Gastroesophageal sphincter (tissue), 4 donors: ENCODE measurements around the gene KCNJ10. TPM values are rescaled to one million over a fixed set of nuclear protein-coding genes. Genes with fewer than 3 reads are reported as not detected.

Experiments
- ATAC-seq: fragments of 150-250 bp; one replicate; pipeline ENCODE4 v1.9.1; 2016; ENCODE audit warnings: mild to moderate bottlenecking, moderate library complexity
- H3K27ac ChIP-seq, 4 donors: fragments of 200-600 bp; sonication (generic) in 3 of 4; 1 replicate in 3 of 4; 2 replicates in 1 of 4; pipeline ENCODE4 v1.5.1; 2016 to 2019
- H3K27me3 ChIP-seq: fragments of 200-600 bp; sonication (generic); one replicate; pipeline ENCODE4 v1.5.1; 2019
- H3K36me3 ChIP-seq, 2 donors: fragments of 200-600 bp; sonication (generic); one replicate each; pipeline ENCODE4 v1.5.1; 2019; ENCODE audit warnings: control low read depth in 1 of 2
- H3K4me1 ChIP-seq, 3 donors: fragments of 200-600 bp; sonication (generic); 1 replicate in 2 of 3; 2 replicates in 1 of 3; pipeline ENCODE4 v1.5.1; 2016 to 2019; ENCODE audit warnings: control low read depth in 2 of 3
- H3K4me3 ChIP-seq, 2 donors: fragments of 200-600 bp; sonication (generic); one replicate each; pipeline ENCODE4 v1.5.1; 2019; ENCODE audit warnings: mild to moderate bottlenecking in 1 of 2, moderate library complexity in 1 of 2
- H3K9me3 ChIP-seq, 3 donors: fragments of 200-600 bp; sonication (generic); one replicate each; pipeline ENCODE4 v1.5.1; 2017 to 2019; ENCODE audit warnings: control low read depth in 2 of 3
- EP300 ChIP-seq: sonication (generic); formaldehyde crosslinking; IDR thresholded peaks from one replicate; pipeline ENCODE4 v1.6.1; 2017; ENCODE audit warnings: antibody characterized with exemption, mild to moderate bottlenecking
- POLR2A ChIP-seq, 2 donors: fragments of 450-650 bp; IDR thresholded peaks; one replicate each; pipeline ENCODE4 v1.6.1; 2017; ENCODE audit warnings: antibody characterized with exemption in 2 of 2, mild to moderate bottlenecking in 2 of 2, moderate library complexity in 1 of 2
- POLR2AphosphoS5 ChIP-seq: sonication (generic); formaldehyde crosslinking; IDR thresholded peaks from one replicate; pipeline ENCODE4 v1.6.1; 2017; ENCODE audit warnings: antibody characterized with exemption
- WGBS, 2 donors: methylation state at CpG; one replicate each; pipeline ENCODE4 v1.1.5; 2018; ENCODE audit warnings: low coverage in 1 of 2; 5-methylcytosine and 5-hydroxymethylcytosine counted together
- total RNA-seq, 4 donors: library from RNA; depleted of rRNA; stranded (reverse); fragments of >200 nt; gene quantifications; one replicate each; pipeline ENCODE4 v1.1.0, GENCODE V29; 2016
- TF ChIP-seq, protein P1 (sequence below), 4 experiments: fragments of 200-600 bp in 2 of 4; fragments of 450-650 bp in 2 of 4; sonication (generic) in 1 of 4; IDR thresholded peaks; one replicate each; pipeline ENCODE4 v1.5.1; 2017 to 2019; ENCODE audit warnings: antibody characterized with exemption in 4 of 4, mild to moderate bottlenecking in 2 of 4, moderate library complexity in 2 of 4

KCNJ10 gene
- total RNA-seq, 4 donors from 2014 or later, result not detected

- WGBS, 2 donors, result 95% methylated on average over 6 of the region's 7 CpGs; no CpG with 5 or more reads in 1 of the 2 donors
- peaks cover 0 to 6% (median 0%) of the 10 kb centered on the region in 3 donors for H3K4me1 ChIP-seq
- peaks cover 14% of the 10 kb centered on the region for H3K27me3 ChIP-seq
- no peaks in the 10 kb centered on the region for H3K36me3 ChIP-seq
- TF ChIP-seq POLR2AphosphoS5 (no peak), EP300 (no peak), POLR2A (IDR thresholded peaks at IDR 0.05) (no peak)
- TF ChIP-seq, protein P1, sequence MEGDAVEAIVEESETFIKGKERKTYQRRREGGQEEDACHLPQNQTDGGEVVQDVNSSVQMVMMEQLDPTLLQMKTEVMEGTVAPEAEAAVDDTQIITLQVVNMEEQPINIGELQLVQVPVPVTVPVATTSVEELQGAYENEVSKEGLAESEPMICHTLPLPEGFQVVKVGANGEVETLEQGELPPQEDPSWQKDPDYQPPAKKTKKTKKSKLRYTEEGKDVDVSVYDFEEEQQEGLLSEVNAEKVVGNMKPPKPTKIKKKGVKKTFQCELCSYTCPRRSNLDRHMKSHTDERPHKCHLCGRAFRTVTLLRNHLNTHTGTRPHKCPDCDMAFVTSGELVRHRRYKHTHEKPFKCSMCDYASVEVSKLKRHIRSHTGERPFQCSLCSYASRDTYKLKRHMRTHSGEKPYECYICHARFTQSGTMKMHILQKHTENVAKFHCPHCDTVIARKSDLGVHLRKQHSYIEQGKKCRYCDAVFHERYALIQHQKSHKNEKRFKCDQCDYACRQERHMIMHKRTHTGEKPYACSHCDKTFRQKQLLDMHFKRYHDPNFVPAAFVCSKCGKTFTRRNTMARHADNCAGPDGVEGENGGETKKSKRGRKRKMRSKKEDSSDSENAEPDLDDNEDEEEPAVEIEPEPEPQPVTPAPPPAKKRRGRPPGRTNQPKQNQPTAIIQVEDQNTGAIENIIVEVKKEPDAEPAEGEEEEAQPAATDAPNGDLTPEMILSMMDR (IDR thresholded peaks at IDR 0.05), result no peak
- no peaks in the 10 kb centered on the region for H3K9me3 ChIP-seq
- ATAC-seq, result no peak
- no peak overlapping the region for H3K4me3 ChIP-seq
- H3K27ac ChIP-seq, result no peak overlapping the region
Observed at GRCh38 chr1:159974350-159974965, 95.5 kb downstream of the KCNJ10 start.

GRCh38 chr1:159973350-159973940 is 96.5 kb downstream of the KCNJ10 start:
- 60% methylated on average over 1 of the region's 6 CpGs; no CpG with 5 or more reads in 1 of the 2 donors for WGBS, 2 donors
- no peak overlapping the region for H3K27ac ChIP-seq
- no peaks in the 10 kb centered on the region for H3K4me1 ChIP-seq
- H3K36me3 ChIP-seq, result no peaks in the 10 kb centered on the region
- no peak for ATAC-seq
- TF ChIP-seq POLR2A (IDR thresholded peaks at IDR 0.05) (no peak), EP300 (no peak), POLR2AphosphoS5 (no peak)
- TF ChIP-seq, protein P1 (IDR thresholded peaks at IDR 0.05), result no peak
- H3K4me3 ChIP-seq, result no peak overlapping the region
- no peaks in the 10 kb centered on the region for H3K9me3 ChIP-seq
- peaks cover 18% of the 10 kb centered on the region for H3K27me3 ChIP-seq

- H3K4me1 ChIP-seq, result no peaks in the 10 kb centered on the region
- H3K36me3 ChIP-seq, result no peaks in the 10 kb centered on the region
- H3K27ac ChIP-seq, result no peak overlapping the region
- no peaks in the 10 kb centered on the region for H3K9me3 ChIP-seq
- H3K4me3 ChIP-seq, result no peak overlapping the region
- no CpG with 5 or more reads among the region's 8 CpGs for WGBS, 2 donors
- TF ChIP-seq POLR2A (IDR thresholded peaks at IDR 0.05), result no peak
- no peak for TF ChIP-seq POLR2AphosphoS5
- TF ChIP-seq EP300, result no peak
- TF ChIP-seq, protein P1 (IDR thresholded peaks at IDR 0.05), result no peak
- ATAC-seq, result no peak
- peaks cover 23% of the 10 kb centered on the region for H3K27me3 ChIP-seq
Observed at GRCh38 chr1:159972443-159973205, 97.3 kb downstream of the KCNJ10 start.

DNA sequence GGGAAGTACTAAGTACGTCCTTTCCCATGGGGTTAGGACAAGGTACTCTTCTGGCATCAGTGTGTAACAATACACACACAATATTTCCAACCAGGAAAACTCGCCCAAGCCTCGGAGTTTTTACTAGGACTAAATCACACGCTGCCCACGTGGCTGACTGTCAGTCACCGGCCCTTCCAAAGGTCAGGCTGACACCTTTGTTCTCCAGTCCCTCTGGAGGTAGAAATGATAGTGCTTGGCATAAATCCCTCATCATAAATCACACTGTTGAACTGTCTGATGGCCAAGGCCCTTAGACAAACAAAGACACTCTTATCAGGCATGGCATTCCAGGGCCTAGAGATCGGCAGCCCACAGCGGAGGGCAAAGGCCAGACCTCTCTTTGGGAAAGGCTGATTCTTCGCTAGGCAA is 99.0 kb downstream of the KCNJ10 start:
- peaks cover 23% of the 10 kb centered on the region for H3K27me3 ChIP-seq
- no peak overlapping the region for H3K4me3 ChIP-seq
- no peaks in the 10 kb centered on the region for H3K4me1 ChIP-seq
- H3K27ac ChIP-seq, result no peak overlapping the region
- no peak for ATAC-seq
- no peaks in the 10 kb centered on the region for H3K36me3 ChIP-seq
- 44 to 51% methylated on average over 5 to 8 of the region's 9 CpGs for WGBS, 2 donors
- H3K9me3 ChIP-seq, result peaks cover 0 to 6% (median 0%) of the 10 kb centered on the region in 3 donors
- no peak for TF ChIP-seq POLR2A (IDR thresholded peaks at IDR 0.05)
- TF ChIP-seq, protein P1 (IDR thresholded peaks at IDR 0.05), result no peak
- no peak for TF ChIP-seq POLR2AphosphoS5
- no peak for TF ChIP-seq EP300
